ENCODE results near the gene C4orf33. TPM values are rescaled to one million over a fixed set of nuclear protein-coding genes. Genes with fewer than 3 reads are reported as not detected.
"Not testable (repeated sequence)": the region's sequence is repeated elsewhere in the genome, so short reads cannot be mapped to it uniquely, and the experiment has no call there.

C4orf33 gene
- total RNA-seq, 1 donor, result 11.2 TPM

DNA sequence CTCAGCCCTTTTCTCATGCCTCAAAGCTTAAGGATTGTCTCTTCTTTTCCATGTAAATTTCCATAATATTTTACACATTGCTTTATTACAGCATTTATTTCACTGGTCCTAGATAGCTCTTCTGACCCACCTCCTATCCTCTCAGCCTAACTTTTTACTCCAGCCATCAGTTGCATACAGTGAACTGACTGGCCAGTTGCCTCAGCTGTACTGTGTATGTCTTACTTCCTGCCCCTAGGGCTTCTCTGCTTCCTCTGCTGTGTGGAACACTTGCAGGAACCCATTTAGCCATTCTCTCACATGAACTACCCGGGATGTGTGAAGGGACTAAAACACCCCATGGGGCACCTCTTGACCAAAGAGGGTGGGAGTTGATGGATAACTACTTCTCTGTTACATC lies 18.0 kb downstream of the C4orf33 start:
- H3K4me3 ChIP-seq (ENCODE audit: low read depth, low read length), result no peak overlapping the region
- no peak for DNase-seq (ENCODE audit: low read depth)
- TF ChIP-seq, protein P1, sequence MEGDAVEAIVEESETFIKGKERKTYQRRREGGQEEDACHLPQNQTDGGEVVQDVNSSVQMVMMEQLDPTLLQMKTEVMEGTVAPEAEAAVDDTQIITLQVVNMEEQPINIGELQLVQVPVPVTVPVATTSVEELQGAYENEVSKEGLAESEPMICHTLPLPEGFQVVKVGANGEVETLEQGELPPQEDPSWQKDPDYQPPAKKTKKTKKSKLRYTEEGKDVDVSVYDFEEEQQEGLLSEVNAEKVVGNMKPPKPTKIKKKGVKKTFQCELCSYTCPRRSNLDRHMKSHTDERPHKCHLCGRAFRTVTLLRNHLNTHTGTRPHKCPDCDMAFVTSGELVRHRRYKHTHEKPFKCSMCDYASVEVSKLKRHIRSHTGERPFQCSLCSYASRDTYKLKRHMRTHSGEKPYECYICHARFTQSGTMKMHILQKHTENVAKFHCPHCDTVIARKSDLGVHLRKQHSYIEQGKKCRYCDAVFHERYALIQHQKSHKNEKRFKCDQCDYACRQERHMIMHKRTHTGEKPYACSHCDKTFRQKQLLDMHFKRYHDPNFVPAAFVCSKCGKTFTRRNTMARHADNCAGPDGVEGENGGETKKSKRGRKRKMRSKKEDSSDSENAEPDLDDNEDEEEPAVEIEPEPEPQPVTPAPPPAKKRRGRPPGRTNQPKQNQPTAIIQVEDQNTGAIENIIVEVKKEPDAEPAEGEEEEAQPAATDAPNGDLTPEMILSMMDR (IDR thresholded peaks at IDR 0.05; ENCODE audit: insufficient read depth, low read depth, low read length), result no peak

DNA sequence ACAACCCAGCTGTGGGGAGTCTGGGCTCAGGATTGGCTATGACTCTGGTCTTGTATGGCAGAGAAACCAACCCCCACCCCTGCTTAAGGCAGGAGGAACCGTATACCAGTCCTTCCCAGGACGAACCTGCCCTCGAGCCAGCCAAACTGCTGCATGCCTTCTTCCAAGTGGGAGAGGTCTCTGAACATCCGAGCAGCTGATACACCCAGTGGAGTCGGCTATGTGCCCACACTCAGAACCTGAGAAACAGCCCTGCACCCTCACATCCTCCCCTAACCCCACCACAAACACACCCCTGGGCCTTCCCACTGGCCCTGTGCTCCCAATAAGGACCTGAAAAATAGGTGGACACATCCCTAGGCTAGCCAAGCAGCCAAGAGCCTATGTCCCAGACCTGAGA lies 21.8 kb downstream of the C4orf33 start:
- no peak overlapping the region for H3K4me3 ChIP-seq (ENCODE audit: low read depth, low read length)
- TF ChIP-seq, protein P1 (IDR thresholded peaks at IDR 0.05; ENCODE audit: insufficient read depth, low read depth, low read length), result no peak
- DNase-seq (ENCODE audit: low read depth), result no peak

DNA sequence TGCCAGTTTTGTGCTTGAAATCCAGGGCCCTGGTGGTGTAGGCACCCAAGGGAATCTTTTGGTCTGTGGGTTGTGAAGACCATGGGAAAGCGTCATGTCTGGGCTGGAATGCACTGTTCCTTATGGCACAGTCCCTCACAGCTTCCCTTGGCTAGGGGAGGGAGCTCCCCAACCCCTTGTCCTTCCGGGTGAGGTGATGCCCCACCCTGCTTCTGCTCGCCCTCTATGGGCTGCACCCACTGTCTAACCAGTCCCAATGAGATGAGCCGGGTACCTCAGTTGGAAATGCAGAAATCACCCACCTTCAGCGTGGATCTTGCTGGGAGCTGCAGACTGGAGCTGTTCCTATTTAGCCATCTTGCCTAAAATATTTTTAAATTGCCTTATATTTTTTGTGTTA lies 30.7 kb downstream of the C4orf33 start:
- not testable (repeated sequence) for H3K4me3 ChIP-seq (ENCODE audit: low read depth, low read length); DNase-seq (ENCODE audit: low read depth)

DNA sequence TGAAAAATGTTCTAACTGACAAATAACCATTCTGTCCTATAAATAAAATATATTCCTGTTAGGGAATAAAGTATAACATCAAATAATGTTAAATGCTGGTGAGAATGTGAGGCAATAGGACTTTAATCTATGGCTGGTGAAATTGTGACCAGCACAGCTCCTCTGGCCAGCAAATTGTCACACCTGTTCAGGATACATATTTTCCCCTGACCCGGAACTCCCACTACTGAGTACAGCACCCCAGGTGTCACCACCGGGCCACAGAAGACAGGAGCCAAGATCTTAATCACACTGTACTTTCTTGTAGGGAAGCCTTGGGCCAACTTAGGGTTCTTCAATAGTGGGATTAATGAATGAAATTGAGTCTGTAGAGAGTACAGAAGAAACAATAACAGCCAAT lies 33.2 kb downstream of the C4orf33 start:
- DNase-seq (ENCODE audit: low read depth), result no peak
- no peak overlapping the region for H3K4me3 ChIP-seq (ENCODE audit: low read depth, low read length)
- TF ChIP-seq, protein P1 (IDR thresholded peaks at IDR 0.05; ENCODE audit: insufficient read depth, low read depth, low read length), result no peak

DNA sequence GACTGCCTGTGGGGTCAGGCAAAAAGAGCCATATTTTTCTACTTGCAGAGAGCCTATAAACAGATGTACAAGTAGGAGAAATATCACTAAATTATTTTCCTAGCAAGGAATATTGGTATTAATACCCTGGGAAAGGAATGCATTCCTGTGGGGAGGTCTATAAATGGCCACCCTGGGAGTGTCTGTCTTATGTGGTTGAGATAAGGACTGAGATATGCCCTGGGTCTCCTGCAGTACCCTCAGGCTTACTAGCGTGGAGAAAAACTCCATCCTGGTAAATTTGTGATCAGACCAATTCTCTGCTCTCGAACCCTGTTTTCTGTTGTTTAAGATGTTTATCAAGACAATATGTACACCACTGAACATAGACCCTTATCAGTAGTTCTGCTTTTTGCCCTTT lies 35.4 kb downstream of the C4orf33 start:
- TF ChIP-seq, protein P1 (IDR thresholded peaks at IDR 0.05; ENCODE audit: insufficient read depth, low read depth, low read length), result no peak
- DNase-seq (ENCODE audit: low read depth), result no peak
- no peak overlapping the region for H3K4me3 ChIP-seq (ENCODE audit: low read depth, low read length)

DNA sequence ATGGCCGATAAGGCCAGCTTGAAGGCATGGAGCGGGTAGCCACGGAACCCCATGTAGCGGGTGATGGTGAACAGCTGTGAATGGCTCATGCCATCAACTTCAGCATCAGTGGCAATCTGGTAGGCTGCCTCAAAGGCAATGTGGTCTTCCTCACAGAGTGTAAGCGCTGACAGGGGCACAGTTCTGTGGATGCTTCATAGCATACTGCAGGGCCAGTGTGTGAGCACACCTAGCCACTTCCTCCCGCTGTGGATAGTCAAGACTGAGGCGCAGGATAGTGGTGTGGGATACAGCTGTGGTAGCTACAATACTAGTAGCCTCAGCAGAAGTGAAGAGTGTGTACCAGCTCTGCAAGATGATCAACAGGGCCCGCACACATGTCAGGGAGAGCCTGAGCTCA lies 40.5 kb downstream of the C4orf33 start:
- TF ChIP-seq, protein P1 (IDR thresholded peaks at IDR 0.05; ENCODE audit: insufficient read depth, low read depth, low read length), result no peak
- no peak overlapping the region for H3K4me3 ChIP-seq (ENCODE audit: low read depth, low read length)
- DNase-seq (ENCODE audit: low read depth), result no peak

DNA sequence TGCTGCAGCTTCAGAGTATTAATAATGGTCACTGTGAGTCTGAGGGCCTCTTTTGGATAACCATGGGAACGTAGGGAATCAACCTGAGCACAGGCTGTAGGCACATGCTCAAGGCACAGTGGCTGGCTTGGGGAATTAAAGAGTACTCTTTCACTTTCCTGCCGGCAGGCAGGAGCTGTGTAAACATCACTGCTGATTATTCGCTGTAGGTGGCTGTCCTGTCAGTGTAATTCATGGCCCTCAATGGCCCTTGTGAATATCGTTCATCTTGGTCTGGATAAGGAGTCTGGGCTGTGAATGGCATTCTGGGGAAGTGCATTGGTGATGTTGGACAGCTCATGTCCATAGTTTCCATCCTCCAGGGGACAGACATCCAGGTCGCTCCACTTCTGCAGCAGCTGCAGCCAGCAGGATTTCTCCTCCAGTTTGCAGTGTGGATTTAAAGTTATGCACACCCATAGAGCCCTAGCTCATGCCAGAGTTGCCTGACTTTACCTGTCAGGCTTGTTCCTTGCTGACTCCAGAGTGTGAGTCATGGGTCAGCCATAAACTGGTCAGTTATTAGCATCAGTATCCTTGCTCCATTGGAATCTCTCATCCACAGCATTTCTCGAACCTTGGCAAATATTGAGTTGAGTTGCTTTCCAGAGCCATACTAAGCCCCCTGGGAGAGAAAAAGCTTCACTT lies 43.0 kb downstream of the C4orf33 start:
- H3K4me3 ChIP-seq (ENCODE audit: low read depth, low read length), result no peak overlapping the region
- no peak for DNase-seq (ENCODE audit: low read depth)
- TF ChIP-seq, protein P1 (IDR thresholded peaks at IDR 0.05; ENCODE audit: insufficient read depth, low read depth, low read length), result no peak
